GM19467 (cell line): ENCODE measurements around the gene SERINC1.
"Not testable (repeated sequence)": the region's sequence is repeated elsewhere in the genome, so short reads cannot be mapped to it uniquely, and the experiment has no call there.

ENCODE experiments used
- ATAC-seq: cut with Tn5 transposase; IDR thresholded peaks from one replicate; pipeline ENCODE4 v1.9.1; 2021; ENCODE audit warnings: mild to moderate bottlenecking, moderate library complexity; ENCODE audit not compliant: unreplicated experiment

The SERINC1 gene

DNA sequence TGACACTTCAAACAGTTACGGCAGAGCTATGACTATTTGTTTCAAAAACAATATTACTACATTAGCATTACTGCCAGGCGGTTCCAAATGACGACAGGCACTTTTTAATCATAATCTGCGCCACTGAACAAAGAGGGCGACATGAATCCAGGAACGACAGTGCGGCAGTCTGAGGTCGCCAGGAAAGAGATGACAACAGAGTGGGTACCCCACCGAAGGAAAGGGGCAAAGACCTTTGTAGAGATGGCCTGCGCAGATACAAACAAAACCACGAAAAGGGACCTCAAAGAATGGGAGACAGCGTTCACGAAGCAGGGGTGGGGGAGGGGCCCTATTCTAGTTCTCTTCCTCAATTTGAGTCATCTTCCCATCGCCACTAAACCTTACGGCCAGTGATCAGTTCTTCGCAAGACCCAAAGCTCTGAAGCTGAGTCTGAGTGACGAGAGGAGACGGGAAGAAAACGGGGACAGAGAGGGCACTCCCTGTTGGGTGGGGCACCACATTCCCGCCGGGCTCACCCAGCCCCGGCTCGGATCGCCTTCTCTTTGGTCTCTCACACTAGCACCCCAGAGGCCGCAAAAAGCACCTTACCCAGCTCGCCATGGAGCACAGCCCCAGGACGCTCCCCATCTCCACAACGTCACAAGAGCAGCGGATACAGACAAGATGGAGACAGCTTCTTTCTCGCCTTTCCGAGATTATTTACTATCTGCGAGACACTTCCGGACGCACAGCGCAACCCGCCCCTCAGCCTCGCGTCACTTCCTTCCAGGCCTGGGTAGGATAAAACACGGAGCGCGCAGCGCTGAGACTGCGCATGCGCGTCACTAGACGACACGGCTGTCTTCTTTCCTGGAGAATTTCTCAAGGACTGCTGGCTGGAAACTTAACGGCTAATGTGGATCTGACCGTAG, at the start of gene SERINC1:
TSS of gene SERINC1 (minus strand) at position 701 of the 915 bp plus-strand sequence. CDS start at position 631, 70 bp downstream.
- peak; percentile 100 for ATAC-seq

- no peak for ATAC-seq
Observed at GRCh38 chr6:122511193-122511924, 39.8 kb upstream of the SERINC1 start.

DNA sequence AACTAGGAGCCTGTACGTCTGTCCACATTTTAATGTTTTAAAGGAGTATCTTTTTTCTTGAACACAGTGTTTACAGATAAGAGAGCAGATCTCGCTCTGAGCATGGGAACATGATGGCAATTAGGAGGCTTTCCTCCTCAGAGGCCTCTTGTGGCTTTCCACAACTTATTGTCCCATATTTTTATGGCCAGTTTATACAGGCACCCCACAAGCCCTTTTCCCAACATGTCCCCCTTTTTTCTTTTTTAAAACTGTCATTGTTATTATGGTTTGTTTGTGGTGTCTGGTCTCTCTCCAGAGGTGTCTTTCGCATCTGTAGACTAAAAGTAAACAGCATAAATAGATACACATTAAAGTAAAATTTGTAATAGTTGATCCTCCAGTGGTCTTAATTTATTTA, 33.6 kb upstream of the SERINC1 start:
- ATAC-seq = not testable (repeated sequence)

DNA sequence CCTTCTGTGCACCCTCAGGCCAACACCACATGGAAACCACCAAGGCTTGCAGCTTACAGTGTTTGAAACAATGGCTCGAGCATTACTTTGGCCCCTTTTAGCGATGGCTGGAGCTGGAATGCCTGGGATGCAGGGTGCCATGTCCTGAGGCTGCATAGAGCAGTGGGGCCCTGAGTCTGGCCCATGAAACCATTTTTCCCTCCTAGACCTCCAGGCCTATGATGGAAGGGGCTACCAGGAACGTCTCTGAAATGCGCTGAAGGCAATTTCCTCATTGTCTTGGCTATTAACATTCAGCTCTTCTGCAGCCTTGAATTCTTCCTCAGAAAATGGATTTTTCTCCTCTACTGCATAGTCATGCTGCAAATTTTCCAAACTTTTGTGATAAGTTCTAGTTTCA, 29.9 kb upstream of the SERINC1 start:
- no peak for ATAC-seq

DNA sequence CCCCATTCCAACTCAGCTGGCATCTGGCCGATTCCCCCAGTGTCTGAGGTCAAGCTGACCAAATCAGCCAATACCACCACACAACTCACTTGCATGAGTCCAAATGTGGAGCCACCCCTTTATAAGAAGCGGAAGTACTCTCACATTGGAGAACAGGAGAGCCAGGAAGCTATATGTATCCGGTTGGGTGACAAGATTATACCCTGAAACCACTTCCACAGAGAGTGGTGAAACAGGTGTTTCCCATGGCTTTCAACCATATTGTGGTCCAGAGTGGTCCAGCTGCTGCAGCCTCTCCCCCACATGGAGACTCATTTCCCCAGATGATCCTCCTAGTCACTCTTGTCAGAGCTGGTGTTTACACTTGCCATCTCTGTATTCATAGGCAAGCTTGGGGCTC, 24.0 kb upstream of the SERINC1 start:
- ATAC-seq = peak; percentile 70

DNA sequence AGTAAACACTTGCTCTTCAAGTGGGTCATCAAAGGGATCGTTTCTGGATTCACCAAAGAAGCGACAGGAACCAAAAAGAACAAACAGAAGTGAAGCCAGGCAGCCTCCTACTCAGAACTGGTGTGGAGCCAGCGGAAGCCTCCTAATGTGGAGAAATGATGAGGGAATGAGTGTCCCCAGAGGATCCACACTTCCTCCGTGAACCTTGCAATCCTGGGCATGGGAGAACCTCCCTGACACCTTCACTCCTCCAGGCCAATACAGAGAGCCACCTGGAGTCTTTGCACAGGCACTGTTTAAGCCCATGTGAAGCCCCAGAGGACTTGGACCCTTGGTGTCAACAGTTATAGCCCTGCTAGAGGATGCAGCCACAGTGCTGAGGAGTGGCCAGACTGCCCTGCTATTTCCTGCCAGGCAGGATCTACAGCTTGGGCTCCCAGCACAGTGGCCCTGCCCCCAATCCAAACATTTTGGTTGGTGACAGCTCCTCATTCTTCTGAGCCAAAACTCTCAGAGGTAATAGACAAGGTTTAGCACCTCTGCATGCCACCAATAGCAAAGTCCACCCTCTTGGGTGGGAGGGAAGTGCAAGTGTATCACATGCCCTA, 23.2 kb upstream of the SERINC1 start:
- no peak for ATAC-seq

- ATAC-seq = peak; percentile 90
Observed at GRCh38 chr6:122491919-122492555, 20.4 kb upstream of the SERINC1 start.

DNA sequence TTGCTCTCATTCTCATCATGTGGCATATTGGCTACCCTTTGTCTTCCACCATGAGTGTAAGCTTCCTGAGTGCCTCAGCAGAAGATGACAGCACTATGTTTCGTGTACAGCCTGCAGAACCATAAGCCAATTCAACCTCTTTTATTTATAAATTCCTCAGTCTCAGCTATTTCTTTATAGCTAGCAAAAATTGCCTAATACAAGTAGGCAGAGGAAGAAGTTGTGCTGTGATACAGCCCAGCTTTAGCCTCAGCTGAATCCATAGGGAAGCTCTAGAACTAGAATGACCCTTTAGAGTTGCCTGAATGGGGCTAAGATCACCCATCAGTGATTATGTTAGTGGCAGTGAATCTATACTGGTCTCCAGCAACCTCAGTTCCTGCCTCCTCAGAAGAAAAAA, 19.0 kb upstream of the SERINC1 start:
- no peak for ATAC-seq

DNA sequence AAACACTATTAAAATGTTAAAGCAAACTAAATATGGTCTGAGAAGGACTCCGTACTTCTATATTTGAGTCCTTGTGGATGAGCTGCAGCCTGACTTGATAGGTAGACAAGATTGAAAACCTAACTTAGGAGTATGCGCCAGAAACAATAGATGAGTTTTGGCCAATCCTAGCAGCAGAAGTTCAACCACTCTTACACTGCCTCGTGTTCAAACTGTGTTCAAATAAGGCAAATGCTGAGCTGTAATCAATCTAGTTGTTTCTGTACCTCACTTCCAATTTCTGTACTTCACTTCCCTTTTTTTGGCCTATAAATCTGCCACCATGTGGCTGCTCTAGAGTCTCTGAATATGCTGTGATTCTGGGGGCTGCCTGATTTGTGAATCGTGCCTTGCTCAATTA, 13.2 kb upstream of the SERINC1 start:
- ATAC-seq = peak; percentile 75

DNA sequence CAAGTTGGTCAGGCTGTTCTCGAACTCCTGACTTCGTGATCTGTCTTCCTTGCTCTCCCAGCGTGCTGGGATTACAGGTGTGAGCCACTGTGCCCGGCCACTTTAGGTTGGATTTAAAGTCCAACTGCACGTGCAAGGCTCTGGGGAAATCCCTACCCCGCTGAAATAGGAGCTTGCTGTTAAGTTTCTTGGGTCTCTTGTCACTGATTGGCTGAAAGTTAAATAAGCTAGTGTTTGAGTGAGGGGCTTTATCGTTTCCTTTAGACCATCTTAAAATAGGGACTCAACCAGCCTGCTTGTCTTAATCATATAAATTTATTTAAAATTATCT, 11.1 kb upstream of the SERINC1 start:
- no peak for ATAC-seq

- ATAC-seq = no peak
Observed at GRCh38 chr6:122476131-122476530, 4.5 kb upstream of the SERINC1 start.

DNA sequence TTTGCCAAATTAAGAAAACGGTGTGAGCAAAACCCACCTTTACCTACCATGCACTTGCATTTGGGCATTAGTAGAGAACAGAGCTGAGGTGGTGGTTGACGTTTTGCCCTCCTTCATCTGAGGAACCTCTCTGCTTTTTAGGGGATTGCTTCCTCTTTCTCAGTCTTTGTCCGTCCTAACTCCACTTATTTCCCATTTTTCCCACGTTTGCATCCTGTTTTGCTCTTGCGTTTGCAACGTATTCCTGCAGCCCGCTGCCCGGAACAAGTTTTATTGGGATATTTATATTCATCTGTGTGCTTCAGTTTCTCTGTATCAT, 374 bp upstream of the SERINC1 start:
- ATAC-seq = peak; percentile 49

GRCh38 chr6:122461885-122462284, 9.7 kb downstream of the SERINC1 start:
- no peak for ATAC-seq

DNA sequence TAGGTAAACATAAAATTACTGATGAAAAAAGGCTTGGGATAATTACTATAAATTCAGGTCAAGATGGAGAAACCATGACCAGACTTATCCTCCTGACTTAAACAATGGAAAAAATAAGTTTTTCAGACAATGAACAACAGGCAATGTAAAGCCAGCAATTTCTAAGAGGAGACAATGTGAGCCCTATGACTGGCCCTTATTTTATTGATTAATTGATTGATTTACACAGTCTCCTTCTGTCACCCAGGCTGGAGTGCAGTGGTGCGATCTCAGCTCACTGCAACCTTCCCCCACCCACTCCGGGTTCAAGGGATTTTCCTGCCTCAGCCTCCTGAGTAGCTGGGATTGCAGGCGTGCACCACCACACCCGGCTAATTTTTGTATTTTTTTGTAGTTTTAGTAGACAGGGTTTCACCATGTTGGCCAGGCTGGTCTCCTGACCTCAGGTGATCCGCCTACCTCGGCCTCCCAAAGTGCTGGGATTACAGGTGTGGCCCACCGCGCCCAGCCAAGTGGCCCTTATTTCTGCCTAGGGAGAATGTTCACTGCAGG, 11.7 kb downstream of the SERINC1 start:
- ATAC-seq = not testable (repeated sequence)

GRCh38 chr6:122459240-122459639, 12.4 kb downstream of the SERINC1 start:
- ATAC-seq = no peak

DNA sequence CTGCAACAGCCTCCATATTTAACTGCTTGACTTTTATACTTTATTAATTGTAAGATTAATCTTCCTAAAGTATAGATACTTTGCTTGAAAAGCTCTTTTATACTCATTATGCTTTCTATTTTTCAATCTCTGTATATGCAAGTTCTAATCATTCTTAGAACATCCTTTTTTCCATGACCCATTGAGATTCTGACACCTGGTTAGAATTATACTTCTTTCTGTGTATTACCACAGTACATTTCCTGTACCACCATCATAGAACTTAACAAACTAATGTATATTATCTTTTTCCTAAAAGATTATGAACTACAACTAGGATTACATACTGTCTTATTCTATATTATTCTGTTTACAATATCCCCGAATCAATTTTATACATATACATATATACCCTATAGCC, 13.5 kb downstream of the SERINC1 start:
- ATAC-seq = no peak

GRCh38 chr6:122455116-122455515, 16.5 kb downstream of the SERINC1 start:
- ATAC-seq = not testable (repeated sequence)

GRCh38 chr6:122454673-122455072, 16.9 kb downstream of the SERINC1 start:
- ATAC-seq = no peak

DNA sequence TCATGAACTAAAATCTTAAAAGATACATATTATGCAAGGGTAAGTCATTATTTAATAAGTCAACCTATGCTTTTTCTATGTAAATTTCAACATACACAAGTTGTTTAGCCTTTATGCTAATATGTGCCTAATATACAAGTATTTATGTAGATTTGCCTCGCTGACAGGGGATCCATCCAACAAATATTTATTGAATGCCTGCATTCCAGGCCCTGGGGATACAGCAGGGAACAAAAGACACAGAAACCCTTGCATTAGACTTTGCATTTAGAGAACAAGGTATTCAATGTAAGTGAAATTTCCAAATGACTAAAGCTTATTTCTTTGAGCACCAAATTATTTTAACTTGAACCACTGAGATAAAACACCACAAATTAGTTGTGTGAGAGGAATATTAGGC, 19.1 kb downstream of the SERINC1 start:
- ATAC-seq = no peak

DNA sequence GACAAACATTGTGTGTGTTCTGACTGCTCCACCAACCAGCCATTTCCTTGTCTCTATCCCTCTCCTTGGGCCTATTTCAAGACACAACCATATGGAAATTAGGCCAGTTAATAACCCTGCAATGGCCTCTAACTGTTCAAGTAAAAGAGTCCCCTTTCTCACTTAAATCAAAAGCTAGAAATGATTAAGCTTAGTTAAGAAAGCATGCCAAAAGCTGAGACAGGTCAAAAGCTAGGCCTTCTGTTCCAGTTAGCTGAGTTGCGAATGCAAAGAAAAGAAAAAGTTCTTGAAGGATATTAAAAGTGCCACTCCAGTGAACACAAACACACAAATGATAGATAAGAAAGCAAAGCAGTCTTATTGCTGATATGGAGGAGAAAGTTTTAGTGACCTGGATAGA, 22.5 kb downstream of the SERINC1 start:
- ATAC-seq = no peak

- no peak for ATAC-seq
Observed at GRCh38 chr6:122445274-122445673, 26.3 kb downstream of the SERINC1 start.
